C4-2B (cell line): ENCODE data around the gene MNDA.

Experiments
- H3K27ac ChIP-seq: fragments of 450-650 bp; 2 replicates; pipeline ENCODE4 v1.5.1; 2017
- ZFX ChIP-seq: fragments of 450-650 bp; IDR thresholded peaks from 2 replicates; pipeline ENCODE4 v1.6.1; 2017
- TF ChIP-seq, protein P1 (sequence below): fragments of 450-650 bp; conservative IDR thresholded peaks from 2 replicates; pipeline ENCODE4 v1.5.1; 2017; ENCODE audit warnings: mild to moderate bottlenecking

The MNDA gene

DNA sequence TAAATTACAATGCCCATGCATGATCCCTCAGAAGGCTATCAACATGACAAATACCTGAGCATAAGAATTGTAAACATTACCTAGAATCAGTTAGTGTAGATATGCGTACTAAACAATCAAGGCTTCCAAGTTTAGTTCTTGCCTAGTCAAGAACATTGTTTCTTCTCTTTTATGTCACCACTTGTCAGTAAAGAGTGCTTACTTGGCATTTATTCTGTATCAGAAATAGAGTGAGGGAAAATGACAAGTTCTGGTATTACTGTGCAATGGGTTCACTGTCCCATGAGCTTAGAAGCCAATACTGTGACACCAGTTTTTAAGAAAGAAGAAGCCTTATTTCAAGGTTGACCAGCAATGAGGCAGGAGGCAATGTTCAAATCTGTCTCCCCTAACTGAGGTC, 27.5 kb upstream of the MNDA start:
- TF ChIP-seq ZFX = no peak
- TF ChIP-seq, protein P1, sequence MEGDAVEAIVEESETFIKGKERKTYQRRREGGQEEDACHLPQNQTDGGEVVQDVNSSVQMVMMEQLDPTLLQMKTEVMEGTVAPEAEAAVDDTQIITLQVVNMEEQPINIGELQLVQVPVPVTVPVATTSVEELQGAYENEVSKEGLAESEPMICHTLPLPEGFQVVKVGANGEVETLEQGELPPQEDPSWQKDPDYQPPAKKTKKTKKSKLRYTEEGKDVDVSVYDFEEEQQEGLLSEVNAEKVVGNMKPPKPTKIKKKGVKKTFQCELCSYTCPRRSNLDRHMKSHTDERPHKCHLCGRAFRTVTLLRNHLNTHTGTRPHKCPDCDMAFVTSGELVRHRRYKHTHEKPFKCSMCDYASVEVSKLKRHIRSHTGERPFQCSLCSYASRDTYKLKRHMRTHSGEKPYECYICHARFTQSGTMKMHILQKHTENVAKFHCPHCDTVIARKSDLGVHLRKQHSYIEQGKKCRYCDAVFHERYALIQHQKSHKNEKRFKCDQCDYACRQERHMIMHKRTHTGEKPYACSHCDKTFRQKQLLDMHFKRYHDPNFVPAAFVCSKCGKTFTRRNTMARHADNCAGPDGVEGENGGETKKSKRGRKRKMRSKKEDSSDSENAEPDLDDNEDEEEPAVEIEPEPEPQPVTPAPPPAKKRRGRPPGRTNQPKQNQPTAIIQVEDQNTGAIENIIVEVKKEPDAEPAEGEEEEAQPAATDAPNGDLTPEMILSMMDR = no peak
- H3K27ac ChIP-seq = no peak overlapping the region

DNA sequence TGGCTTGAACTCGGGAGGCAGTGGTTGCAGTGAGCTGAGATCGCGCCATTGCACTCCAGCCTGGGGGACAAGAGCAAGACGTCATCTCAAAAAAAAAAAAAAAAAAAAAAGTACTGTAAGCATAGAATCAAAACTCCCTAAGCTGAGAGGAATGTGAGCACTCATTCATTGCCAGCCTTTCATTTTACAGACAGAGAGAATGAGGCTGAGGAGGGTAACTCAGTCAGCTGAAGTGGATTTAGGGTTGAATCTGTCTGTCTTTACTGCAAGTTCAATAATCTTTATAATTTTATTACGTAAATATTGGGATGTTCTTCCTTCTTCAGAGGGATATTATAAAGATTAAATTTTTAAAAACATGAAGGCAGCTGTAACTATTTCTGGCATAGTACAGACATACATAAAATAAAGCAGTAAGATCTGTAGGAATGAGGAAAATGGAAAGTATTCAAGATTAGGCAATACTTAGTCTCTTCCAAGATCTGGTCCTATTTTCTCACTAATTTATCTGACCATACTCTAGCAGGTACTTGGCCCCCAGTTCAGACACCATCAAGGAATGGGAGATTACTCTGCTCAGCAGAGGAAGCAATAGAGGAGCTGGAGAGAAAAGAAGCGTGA, 24.1 kb upstream of the MNDA start:
- TF ChIP-seq, protein P1 = no peak
- no peak for TF ChIP-seq ZFX
- no peak overlapping the region for H3K27ac ChIP-seq

DNA sequence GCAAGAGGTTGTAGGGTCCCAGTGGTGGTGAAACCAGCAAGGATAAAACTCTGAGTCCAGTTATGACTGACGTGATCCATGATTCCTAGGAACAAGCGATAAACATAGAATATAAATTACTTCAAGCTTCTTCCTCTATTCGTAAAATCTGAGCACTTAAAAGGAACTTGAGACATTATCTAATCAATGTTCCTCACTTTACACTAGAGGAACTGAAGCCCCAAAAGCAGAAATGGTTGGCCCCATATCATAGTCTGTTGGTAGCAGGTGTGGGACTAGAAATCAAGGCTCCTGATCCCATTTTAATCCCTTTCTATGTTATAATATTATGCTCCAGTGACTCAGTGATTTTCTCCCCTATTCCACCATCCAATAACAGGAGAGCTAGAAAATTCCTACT, 21.9 kb upstream of the MNDA start:
- H3K27ac ChIP-seq = no peak overlapping the region
- TF ChIP-seq, protein P1 = no peak
- no peak for TF ChIP-seq ZFX

DNA sequence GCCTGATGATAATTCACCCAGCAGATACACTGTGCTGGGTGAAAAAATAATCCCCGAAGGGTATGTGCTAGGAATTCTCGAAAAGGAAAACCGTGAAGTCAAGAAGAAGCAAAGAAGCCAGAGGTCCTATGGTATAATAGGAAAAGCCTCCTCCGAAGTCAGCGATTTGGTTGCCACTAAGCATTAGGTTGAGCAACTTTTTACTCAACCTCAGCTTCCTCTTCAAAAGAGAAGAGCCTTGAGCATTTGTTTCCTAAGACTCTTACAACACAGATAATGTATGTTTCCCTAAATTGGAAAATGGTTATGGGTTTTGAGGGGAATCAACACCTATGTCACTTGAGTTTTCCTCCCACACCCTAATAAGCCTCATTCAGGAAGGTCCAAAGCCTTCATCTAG, 21.3 kb upstream of the MNDA start:
- no peak overlapping the region for H3K27ac ChIP-seq
- no peak for TF ChIP-seq ZFX
- TF ChIP-seq, protein P1 = no peak

DNA sequence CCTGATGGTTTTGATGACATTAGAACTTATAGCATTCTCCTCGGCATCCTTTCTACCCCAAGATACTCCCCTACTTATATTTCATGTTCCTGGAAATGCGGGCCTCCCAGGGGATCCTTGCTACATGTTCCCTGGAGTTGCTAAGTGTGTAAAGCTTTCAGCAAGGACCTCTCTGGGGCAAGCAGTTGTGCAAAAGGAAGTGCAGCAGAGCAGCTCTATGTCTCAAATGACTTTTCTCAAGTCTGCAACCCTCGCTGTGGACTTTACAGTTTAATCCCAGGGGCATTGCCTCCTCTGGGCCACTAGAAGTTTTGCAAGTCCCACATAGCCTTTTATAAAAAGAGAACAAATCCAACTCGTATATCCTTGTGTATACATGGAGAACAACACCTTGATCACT, 20.8 kb upstream of the MNDA start:
- no peak overlapping the region for H3K27ac ChIP-seq
- no peak for TF ChIP-seq ZFX
- TF ChIP-seq, protein P1 = no peak

DNA sequence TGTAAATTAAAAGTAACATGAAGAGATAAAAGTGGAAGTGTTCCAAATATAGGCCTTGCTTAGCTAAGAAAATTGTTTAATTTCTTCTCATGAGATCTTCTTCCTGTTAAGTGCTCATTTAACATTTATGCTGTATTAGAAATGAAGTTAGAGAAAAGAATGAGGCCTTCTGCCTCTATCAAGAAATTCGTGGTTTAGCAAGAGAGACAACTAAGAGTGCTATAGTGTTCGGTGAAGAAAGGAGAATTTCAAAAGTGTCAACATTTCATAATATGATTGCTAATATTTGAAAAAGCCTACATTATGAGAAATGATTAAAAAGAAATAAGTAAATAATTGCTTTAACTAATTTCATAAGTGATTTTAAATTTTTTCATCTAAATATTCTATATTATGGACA, 18.8 kb upstream of the MNDA start:
- TF ChIP-seq ZFX = no peak
- TF ChIP-seq, protein P1 = no peak
- H3K27ac ChIP-seq = no peak overlapping the region

DNA sequence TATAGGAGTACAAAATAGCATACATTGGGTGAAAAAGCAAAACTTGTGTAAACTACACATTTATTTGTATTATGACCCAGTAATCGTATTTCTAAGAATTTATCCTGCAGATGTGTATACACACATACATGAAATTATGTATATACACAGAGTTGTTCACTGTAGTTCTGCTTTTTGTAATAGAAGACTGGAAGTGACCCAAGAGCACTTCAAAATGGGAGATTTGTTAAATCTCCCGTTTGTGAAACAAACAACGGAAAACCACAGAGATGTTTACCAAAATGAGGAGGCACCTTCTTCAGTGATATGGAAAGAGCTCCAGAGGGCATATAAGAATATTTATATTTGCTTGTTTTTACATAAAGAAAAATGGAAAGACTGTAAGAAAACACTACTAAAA, 18.0 kb upstream of the MNDA start:
- TF ChIP-seq, protein P1 = no peak
- no peak for TF ChIP-seq ZFX
- H3K27ac ChIP-seq = no peak overlapping the region
